NCI-H345 (cell line): ENCODE results near the gene PAFAH1B1.
"Not testable (repeated sequence)": the region's sequence is repeated elsewhere in the genome, so short reads cannot be mapped to it uniquely, and the experiment has no call there.

Experiments
- DNase-seq: peaks from one replicate; lab custom pipeline; 2025; lab: John Stamatoyannopoulos, UW

PAFAH1B1 gene

DNA sequence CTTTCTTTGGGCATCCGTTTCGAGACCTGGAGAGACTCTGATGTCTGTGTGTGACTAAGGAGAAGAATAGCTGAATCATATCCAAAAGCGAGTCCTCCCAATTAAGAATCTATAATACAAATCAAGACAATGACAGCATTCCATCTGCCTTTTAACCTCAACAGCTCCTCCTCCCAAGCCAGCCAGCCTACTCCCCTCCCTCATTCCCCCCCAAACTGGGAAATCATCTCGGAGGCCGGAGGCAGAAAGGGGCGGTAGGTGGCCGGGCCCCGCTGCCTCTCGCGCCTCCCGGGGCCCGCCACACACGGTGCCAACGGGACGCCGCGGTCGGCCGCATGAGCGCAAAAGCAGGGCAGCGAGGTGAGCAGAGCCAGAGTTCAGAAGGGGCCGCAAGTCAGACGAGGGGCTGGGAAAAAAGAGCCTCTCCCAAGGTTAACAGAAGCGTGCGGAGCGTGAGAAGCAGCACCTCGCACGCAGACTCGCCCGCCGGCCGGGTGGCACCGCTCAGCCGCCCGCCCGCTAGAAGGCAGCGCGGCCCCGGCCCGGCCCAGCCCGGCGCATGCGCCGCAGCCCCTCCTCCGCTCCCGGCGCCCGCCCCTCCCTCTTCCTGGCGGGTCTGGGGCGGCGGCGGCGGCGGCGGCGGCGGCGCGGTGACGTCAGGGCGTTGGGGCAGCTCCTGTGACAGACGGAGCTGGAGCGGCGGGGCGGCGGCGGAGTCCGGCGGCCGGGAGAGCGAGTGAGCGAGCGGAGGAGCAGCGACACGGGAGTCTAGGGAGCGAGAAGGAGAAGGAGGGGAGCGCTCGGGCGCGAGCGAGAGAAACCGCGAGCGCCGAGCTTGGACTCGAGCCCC, at the start of gene PAFAH1B1:
Gene PAFAH1B1, plus strand, starts transcription at position 684 of the 850 bp plus-strand sequence. CDS start 44,635 bp downstream, outside the sequence.
- peak; percentile 81 for DNase-seq

- no peak for DNase-seq
Observed at GRCh38 chr17:2545393-2545792, 48.1 kb upstream of the PAFAH1B1 start.

DNA sequence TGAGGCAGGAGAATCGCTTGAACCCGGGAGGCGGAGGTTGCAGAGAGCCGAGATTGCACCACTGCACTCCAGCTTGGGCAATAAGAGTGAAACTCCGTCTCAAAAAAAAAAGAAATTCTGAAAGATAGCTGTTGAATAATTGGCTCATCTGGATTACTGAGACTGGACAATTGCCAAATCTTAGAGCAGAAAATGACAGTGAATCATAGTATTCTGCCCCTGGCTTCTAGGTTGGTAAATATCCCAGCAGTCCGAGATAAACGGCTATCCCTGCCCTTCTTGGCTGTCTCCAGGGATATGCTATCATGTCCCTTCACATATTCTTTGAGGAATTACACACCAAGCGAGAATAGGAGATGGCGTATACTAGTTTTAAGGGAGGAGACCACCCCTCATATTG, 46.3 kb upstream of the PAFAH1B1 start:
- DNase-seq: no peak

DNA sequence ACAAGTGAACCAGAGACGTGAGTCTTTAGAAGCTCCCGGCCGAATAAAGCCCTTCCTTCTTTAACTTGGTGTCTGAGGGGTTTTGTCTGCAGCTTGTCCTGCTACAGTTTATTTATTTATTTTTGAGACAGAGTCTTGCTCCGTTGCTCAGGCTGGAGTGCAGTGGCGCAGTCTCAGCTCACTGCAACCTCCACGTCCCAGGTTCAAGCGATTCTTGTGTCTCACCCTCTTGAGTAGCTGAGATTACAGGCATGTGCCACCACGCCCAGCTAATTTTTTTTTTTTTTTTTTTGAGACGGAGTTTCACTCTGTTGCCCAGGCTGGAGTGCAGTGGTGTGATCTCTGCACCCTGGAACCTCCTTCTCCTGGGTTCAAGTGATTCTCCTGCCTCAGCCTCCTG, 45.4 kb upstream of the PAFAH1B1 start:
- DNase-seq: not testable (repeated sequence)

- DNase-seq: no peak
Observed at GRCh38 chr17:2549392-2550211, 43.9 kb upstream of the PAFAH1B1 start.

- no peak for DNase-seq
Observed at GRCh38 chr17:2551493-2551892, 42.0 kb upstream of the PAFAH1B1 start.

GRCh38 chr17:2551928-2552327, 41.5 kb upstream of the PAFAH1B1 start:
- DNase-seq: no peak

DNA sequence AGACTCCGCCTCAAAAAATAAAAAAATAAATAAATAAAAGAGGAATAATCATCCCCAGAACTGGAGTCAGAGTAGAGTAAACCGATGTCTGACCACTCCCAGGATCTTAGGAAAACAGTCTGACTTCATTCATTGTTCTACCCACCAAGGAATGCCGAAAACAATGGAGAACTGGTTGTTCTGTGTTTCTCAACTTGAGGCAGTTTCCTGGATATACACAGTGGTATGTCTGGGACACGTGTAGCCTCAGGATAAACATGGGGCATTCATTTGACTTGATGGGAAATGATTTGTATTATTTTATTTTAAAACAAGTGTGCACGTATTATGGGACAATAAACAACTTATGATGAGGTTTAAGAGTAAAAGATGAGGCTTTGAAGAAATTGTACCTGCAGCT, 32.8 kb upstream of the PAFAH1B1 start:
- no peak for DNase-seq

GRCh38 chr17:2562162-2562858, 31.1 kb upstream of the PAFAH1B1 start:
- DNase-seq: no peak

DNA sequence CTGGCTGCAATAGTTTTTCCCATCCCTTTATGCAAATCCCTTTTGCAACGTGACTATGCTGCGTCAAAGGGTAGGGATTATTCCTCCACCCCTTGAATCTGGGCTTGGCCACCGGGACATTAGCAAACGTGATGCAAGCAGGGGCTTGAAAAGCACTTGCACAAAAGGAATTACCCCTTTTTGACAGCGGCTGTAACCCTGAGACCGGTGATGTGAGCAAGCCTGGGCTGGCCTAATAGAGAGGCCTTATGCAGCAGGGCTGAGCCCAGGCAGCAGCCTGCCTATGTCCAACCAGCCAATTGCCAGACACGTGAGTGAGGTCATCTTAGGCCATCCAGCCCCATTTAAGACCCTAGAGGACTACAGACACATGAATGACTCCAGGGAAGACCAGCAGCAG, 30.4 kb upstream of the PAFAH1B1 start:
- no peak for DNase-seq

DNA sequence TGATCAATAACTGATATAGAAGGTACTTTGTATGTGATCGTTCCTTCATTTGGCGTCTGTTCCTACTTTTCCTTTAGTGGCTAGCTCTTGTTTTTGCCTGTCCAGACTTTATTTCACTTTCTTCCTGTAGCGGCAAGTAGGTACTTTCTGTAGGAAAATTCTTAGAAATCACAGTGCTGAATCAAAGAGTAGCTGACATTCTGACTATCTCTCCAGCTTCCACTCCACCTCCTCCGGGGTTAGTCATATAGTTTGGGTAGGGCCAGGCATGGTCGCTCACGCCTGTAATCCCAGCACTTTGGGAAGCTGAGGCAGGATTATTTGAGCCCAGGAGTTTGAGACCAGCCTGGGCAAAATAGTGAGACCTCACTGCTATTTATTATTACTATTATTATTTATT, 29.9 kb upstream of the PAFAH1B1 start:
- DNase-seq: no peak

DNA sequence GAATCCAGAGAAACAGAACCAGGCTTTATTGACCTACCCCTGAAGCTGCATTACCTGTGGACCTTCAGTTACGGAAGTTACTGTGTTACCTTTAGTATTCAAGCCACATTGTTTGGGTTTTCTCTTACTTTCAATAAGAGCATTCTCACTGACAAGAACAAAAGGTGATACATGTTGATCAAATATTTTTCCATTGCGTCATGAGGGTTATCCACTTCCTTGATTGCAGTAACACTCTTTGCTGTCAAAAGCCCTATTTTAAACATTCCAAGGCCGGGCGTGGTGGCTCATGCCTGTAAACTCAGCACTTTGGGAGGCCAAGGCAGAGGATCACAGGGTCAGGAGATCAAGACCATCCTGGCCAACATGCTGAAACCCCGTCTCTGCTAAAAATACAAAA, 28.6 kb upstream of the PAFAH1B1 start:
- no peak for DNase-seq

DNA sequence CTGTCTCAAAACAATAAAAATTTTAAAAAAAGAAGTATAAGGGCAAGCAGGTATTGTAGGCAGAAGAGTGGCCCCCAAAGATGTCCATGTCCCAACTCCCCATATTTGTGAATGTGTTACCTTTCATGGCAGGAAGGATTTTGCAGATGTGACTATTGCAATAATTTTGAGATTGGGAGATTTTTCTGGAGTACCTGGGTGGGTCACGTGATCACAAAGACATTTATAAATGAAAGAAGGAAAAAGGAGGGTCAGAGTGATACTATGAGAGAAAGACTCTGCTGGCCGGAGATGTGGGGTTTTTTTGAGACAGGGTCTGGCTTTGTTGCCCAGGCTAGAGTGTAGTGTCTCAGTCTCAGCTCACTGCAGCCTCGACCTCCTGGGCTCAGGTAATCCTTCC, 27.4 kb upstream of the PAFAH1B1 start:
- DNase-seq: no peak

- no peak for DNase-seq
Observed at GRCh38 chr17:2571523-2572303, 21.7 kb upstream of the PAFAH1B1 start.

- DNase-seq: not testable (repeated sequence)
Observed at GRCh38 chr17:2572304-2572609, 21.2 kb upstream of the PAFAH1B1 start.

- no peak for DNase-seq
Observed at GRCh38 chr17:2580151-2580550, 13.3 kb upstream of the PAFAH1B1 start.

DNA sequence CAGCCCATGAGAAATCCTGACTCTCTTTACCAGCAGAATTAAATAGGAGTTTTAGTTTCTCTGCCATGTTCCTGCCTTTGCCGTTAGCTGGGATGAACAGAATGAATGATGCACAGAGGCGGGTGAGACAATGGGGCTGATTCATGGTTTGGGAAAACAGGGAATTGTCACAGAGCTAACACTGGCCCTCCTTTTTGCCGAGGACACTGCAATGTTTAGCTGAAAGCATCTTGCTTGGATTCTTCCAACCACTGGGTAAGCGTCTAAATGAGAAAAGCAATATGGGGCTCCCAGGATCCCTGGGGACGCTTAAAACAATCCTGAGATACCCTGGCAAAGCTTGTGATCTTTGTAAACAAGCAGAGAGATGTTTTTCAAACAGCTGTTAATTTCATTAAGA, 12.8 kb upstream of the PAFAH1B1 start:
- no peak for DNase-seq

DNA sequence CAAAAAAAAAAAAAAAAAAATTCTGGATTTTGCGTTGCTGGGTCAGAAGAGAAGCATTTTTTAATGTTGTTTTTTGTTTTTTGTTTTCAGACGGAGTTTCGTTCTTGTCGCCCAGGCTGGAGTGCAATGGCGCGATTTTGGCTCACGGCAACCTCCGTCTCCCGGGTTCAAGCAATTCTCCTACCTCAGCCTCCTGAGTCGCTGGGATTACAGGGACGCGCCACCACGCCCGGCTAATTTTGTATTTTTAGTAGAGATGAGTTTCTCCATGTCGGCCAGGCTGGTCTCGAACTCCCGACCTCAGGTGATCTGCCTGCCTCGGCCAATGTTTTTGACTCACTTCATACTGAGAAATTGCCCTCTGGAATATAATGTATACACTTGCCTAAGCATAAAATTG, 11.0 kb upstream of the PAFAH1B1 start:
- DNase-seq: no peak

DNA sequence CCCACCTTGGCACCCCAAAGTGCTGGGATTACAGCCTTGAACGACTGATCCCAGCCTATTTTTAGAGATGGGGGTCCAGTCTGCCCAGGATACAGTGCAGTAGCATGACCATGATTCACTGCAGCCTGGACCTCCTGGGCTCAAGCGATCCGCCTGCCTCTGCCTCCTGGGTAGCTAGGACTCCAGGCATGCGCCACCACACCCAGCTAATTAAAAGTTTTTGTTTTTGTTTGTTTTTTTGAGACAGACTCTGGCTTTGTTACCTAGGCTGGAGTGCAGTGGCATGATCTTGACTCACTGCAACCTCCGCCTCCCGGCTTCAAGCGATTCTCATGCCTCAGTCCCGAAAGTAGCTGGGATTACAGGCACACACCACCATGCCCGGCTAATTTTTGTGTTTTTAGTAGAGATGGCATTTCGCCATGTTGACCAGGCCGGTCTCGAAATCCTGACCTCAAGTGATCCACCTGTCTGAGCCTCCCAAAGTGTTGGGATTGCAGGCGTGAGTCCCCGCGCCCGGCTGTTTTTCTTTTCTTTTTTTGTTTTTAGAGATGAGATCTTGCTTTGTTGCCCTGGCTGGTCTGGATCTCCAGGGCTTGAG, 2.3 kb upstream of the PAFAH1B1 start:
- DNase-seq: no peak

DNA sequence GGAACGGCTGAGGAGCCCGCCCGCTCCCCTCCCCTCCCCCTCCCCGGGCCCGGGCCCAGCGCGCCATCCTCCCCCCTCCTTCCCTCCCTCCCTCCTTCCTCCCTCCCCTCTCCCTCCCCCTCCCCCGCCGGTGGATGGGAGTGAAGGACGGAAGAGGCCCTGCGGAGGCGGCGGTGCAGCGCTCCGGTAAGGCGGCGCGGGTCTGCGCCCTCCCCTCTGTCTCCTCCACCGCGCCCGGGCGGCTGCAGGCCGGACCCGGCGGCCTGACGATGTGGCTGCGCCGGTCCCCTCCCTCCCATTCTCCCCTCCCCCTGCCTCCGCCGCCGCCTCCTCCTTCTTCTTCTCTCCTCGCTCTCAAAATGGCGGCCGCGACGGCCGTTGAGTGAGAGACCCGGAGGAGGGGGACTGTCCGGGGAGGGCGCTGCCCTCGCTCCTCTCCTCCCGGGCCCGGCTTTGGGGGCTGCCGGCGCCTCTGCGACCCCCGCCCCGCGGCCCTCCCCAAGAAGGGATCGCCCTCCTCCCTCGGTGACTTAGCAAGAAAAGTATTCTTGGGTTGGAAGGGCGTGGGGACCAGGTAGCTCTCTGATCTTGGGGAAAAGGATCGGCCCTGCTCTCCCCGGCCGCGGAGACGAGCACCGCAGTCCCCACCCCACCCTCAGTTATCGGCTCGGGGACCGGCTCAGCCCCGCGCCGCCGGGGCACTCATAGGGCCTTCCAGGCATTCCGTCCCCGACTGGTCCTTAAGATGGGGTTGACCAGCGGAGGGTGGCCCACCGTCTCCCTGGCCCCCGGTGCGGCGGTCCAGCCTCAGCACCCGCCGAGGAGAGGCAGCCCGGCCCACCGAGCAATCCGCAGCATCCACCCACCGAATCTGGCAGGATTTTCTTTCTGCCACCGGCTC, 617 bp downstream of the PAFAH1B1 start:
- peak; percentile 66 for DNase-seq
